B cell (primary cell): ENCODE data around the gene TMEM223. TPM values are rescaled to one million over a fixed set of nuclear protein-coding genes. Genes with fewer than 3 reads are reported as not detected.

Experiments used
- ATAC-seq: fragments of 200-7000 bp; cut with Tn5 transposase; one replicate; pipeline ENCODE4 v1.10.0; 2021; ENCODE audit warnings: low read depth, mild to moderate bottlenecking, moderate number of reproducible peaks, moderate library complexity
- CTCF ChIA-PET: fragments of 350-600 bp; sonication (Branson Sonifier 250); formaldehyde crosslinking; loops from one replicate; lab custom pipeline; 2021; ENCODE audit warnings: antibody characterized with exemption, inconsistent platforms; lab: Charles Lee
- POLR2A ChIA-PET: fragments of 350-600 bp; sonication (Branson Sonifier 250); formaldehyde crosslinking; loops from one replicate; lab custom pipeline; 2021; ENCODE audit warnings: antibody characterized with exemption; lab: Charles Lee
- DNase-seq: peaks from one replicate; pipeline ENCODE4 v3.0.0; 2013
- H2AFZ ChIP-seq: 2 replicates; pipeline ENCODE4 v1.6.1; 2012; ENCODE audit warnings: mild to moderate bottlenecking, low read depth, low read length; ENCODE audit not compliant: insufficient read depth, poor library complexity, severe bottlenecking
- H3K27ac ChIP-seq, 2 donors: 1 replicate in 1 of 2; 2 replicates in 1 of 2; pipeline ENCODE4 v1.5.1; 2012 to 2013; ENCODE audit warnings: low read length in 2 of 2, mild to moderate bottlenecking in 2 of 2, moderate library complexity in 1 of 2
- H3K27me3 ChIP-seq, 4 experiments: fragments of 200-600 bp in 1 of 4; sonication (generic) in 1 of 4; replicated peaks in 1 of 4; 1 replicate in 2 of 4; 2 replicates in 2 of 4; pipeline versions ENCODE4 v1.6.1 to v1.7.0; 2013 to 2016; ENCODE audit warnings: low read length in 3 of 4, mild to moderate bottlenecking in 2 of 4, mixed read lengths in 1 of 4, moderate library complexity in 1 of 4; ENCODE audit not compliant: insufficient read depth in 4 of 4, control insufficient read depth in 3 of 4; ENCODE audit errors: control extremely low read depth in 1 of 4
- H3K36me3 ChIP-seq, 2 experiments: replicated peaks in 1 of 2; 1 replicate in 1 of 2; 2 replicates in 1 of 2; pipeline versions ENCODE4 v1.6.1 to v1.7.1; 2013; ENCODE audit warnings: low read length in 1 of 2; ENCODE audit not compliant: insufficient read depth in 2 of 2, control insufficient read depth in 1 of 2; ENCODE audit errors: control extremely low read depth in 1 of 2, extremely low read depth in 1 of 2
- H3K4me1 ChIP-seq, 2 donors: fragments of 200-600 bp in 1 of 2; sonication (generic) in 1 of 2; 1 replicate in 1 of 2; 2 replicates in 1 of 2; pipeline versions ENCODE4 v1.5.1 to v1.6.1; 2013 to 2017; ENCODE audit warnings: low read length in 2 of 2; ENCODE audit not compliant: control insufficient read depth in 2 of 2, insufficient read depth in 2 of 2
- H3K4me2 ChIP-seq: replicated peaks from 2 replicates; pipeline ENCODE3; 2012; ENCODE audit warnings: mild to moderate bottlenecking, low read depth, low read length; ENCODE audit not compliant: poor library complexity, severe bottlenecking
- H3K4me3 ChIP-seq, 5 experiments: fragments of 200-600 bp in 1 of 5; sonication (generic) in 1 of 5; 1 replicate in 3 of 5; 2 replicates in 2 of 5; pipeline versions ENCODE4 v1.5.1 to v1.7.0; 2011 to 2016; ENCODE audit warnings: low read length in 4 of 5, mild to moderate bottlenecking in 4 of 5, low read depth in 2 of 5, control low read depth in 1 of 5, moderate library complexity in 1 of 5; ENCODE audit not compliant: insufficient read depth in 1 of 5; ENCODE audit errors: control extremely low read depth in 1 of 5, extremely low read depth in 1 of 5
- H3K79me2 ChIP-seq: fragments of 200-600 bp; sonication (generic); one replicate; pipeline ENCODE4 v1.6.0; 2016; ENCODE audit warnings: low read length; ENCODE audit not compliant: control insufficient read depth, insufficient read depth
- H3K9ac ChIP-seq: fragments of 200-600 bp; sonication (generic); 2 replicates; pipeline ENCODE4 v1.6.1; 2017; ENCODE audit warnings: mild to moderate bottlenecking, low read length, moderate library complexity
- H3K9me3 ChIP-seq, 3 donors: one replicate each; pipeline versions ENCODE4 v1.6.1 to v1.7.1; 2013; ENCODE audit warnings: low read length in 2 of 3; ENCODE audit not compliant: control insufficient read depth in 2 of 3, insufficient read depth in 1 of 3; ENCODE audit errors: control extremely low read depth in 1 of 3
- H4K20me1 ChIP-seq: 2 replicates; pipeline ENCODE4 v1.6.0; 2012; ENCODE audit warnings: mild to moderate bottlenecking, low read length; ENCODE audit not compliant: insufficient read depth, control insufficient read depth, poor library complexity, severe bottlenecking
- H3K27ac Mint-ChIP-seq: one replicate; pipeline ENCODE4 v1.8.0; 2021; ENCODE audit warnings: mixed read lengths
- H3K27me3 Mint-ChIP-seq: one replicate; pipeline ENCODE4 v1.8.0; 2021; ENCODE audit warnings: mixed read lengths
- H3K4me1 Mint-ChIP-seq: one replicate; pipeline ENCODE4 v1.8.0; 2021; ENCODE audit warnings: mixed read lengths
- H3K4me3 Mint-ChIP-seq: one replicate; pipeline ENCODE4 v1.8.0; 2021; ENCODE audit warnings: mixed read lengths
- H3K9me3 Mint-ChIP-seq: one replicate; pipeline ENCODE4 v1.8.0; 2022; ENCODE audit warnings: mixed read lengths; ENCODE audit not compliant: insufficient read depth
- CTCF ChIP-seq: fragments of 200-600 bp; IDR thresholded peaks from one replicate; pipeline ENCODE4 v1.8.0; 2022; ENCODE audit warnings: antibody characterized with exemption, mild to moderate bottlenecking
- EZH2 ChIP-seq: IDR thresholded peaks from 2 replicates; pipeline ENCODE4 v1.6.1; 2012; ENCODE audit warnings: borderline replicate concordance, low read depth, mild to moderate bottlenecking, moderate library complexity, low read length; ENCODE audit not compliant: insufficient read depth, poor library complexity, severe bottlenecking
- WGBS: methylation state at CpG from one replicate; pipeline ENCODE4 v1.1.5; 2013; ENCODE audit warnings: missing lambda C conversion rate; ENCODE audit not compliant: insufficient coverage; 5-methylcytosine and 5-hydroxymethylcytosine counted together
- intact Hi-C: fragments of 100-400 bp; cut with micrococcal nuclease; formaldehyde crosslinking; loops from one replicate; pipeline ENCODE4 v1.10.0; 2022
- polyA plus RNA-seq: library from polyadenylated mRNA; depleted of rRNA; stranded (reverse); fragments of >200 nt; gene quantifications from 2 replicates; pipeline ENCODE4 v1.2.3, GENCODE V29; 2012
- total RNA-seq, 2 donors: library from RNA; stranded (reverse); fragments of 120-200 nt in 1 of 2; gene quantifications; 1 replicate in 1 of 2; 2 replicates in 1 of 2; pipeline versions ENCODE4 v1.2.3 to v1.2.4, GENCODE V29; 2013 to 2022

TMEM223 gene
- total and polyA plus RNA-seq, 2 donors (not counting 1 experiment from before 2014, with no cell fraction given): 12.0 to 15.6 TPM

DNA sequence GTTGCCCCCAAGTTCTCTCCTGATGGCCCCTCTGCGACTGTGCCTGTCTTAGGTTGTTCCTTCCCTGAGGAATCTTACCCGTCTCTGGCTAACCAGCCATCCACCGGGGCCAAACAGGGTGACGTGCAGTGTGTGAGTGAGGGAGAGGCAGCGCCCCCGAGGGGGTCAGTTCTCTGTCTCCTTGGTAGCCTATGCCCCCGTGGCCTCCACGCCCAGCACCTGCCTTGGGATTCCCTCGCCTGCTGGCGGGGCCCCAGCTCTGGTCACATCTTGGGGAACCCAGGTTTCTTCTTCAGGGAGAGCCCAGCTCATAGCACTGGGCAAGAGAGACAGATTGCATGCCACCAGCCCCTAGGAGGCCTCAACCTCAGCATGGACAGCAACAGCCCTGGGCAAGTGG is 7.7 kb upstream of the TMEM223 start:
- no peak overlapping the region for H3K4me3 Mint-ChIP-seq
- CTCF ChIA-PET: no interaction called here
- POLR2A ChIA-PET: no interaction called here
- WGBS: 95% methylated on average over 10 of the region's 10 CpGs
- peaks cover 9% of the 10 kb centered on the region for H4K20me1 ChIP-seq
- no peak overlapping the region for H3K27ac Mint-ChIP-seq
- no peaks in the 10 kb centered on the region for H3K9me3 ChIP-seq
- H3K9me3 Mint-ChIP-seq: no peaks in the 10 kb centered on the region
- no peak for TF ChIP-seq CTCF
- no peak for TF ChIP-seq EZH2
- no peak overlapping the region for H3K4me3 ChIP-seq
- peaks cover 22 to 88% of the 10 kb centered on the region in 2 experiments for H3K36me3 ChIP-seq
- no peak overlapping the region for H3K27ac ChIP-seq
- no peak for DNase-seq
- intact Hi-C loops: no loop called here
- no peak overlapping the region for H2AFZ ChIP-seq
- no peak for ATAC-seq
- no peaks in the 10 kb centered on the region for H3K27me3 ChIP-seq
- H3K4me2 ChIP-seq: no peak overlapping the region
- peaks cover 72% of the 10 kb centered on the region for H3K79me2 ChIP-seq
- peaks cover 8 to 11% of the 10 kb centered on the region in 2 donors for H3K4me1 ChIP-seq
- no peaks in the 10 kb centered on the region for H3K27me3 Mint-ChIP-seq
- H3K9ac ChIP-seq: no peak overlapping the region
- peaks cover 13% of the 10 kb centered on the region for H3K4me1 Mint-ChIP-seq

- H3K4me1 ChIP-seq: peaks cover 7 to 10% of the 10 kb centered on the region in 2 donors
- H3K4me2 ChIP-seq: no peak overlapping the region
- peaks cover 5% of the 10 kb centered on the region for H4K20me1 ChIP-seq
- CTCF ChIA-PET: interaction anchor here (0.7 to 1.8 kb wide), 5 partner anchors 8 to 63 kb away, joined by 3 to 8 read pairs (median 4); no protein-coding TSS in a partner anchor
- 96% methylated on average over 5 of the region's 7 CpGs for WGBS
- H3K9ac ChIP-seq: no peak overlapping the region
- no peaks in the 10 kb centered on the region for H3K27me3 Mint-ChIP-seq
- no peak overlapping the region for H3K4me3 Mint-ChIP-seq
- peaks cover 49% of the 10 kb centered on the region for H3K79me2 ChIP-seq
- H3K4me3 ChIP-seq: no peak overlapping the region
- H2AFZ ChIP-seq: no peak overlapping the region
- no peak overlapping the region for H3K27ac Mint-ChIP-seq
- ATAC-seq: no peak
- H3K9me3 Mint-ChIP-seq: no peaks in the 10 kb centered on the region
- intact Hi-C loops: no loop called here
- H3K27me3 ChIP-seq: no peaks in the 10 kb centered on the region
- TF ChIP-seq EZH2 (no peak), CTCF (no peak)
- POLR2A ChIA-PET: interaction anchor here (0.9 to 1.1 kb wide), 2 partner anchors 10 to 16 kb away, joined by 3 to 5 read pairs; no protein-coding TSS in a partner anchor
- no peaks in the 10 kb centered on the region for H3K9me3 ChIP-seq
- no peak overlapping the region for H3K27ac ChIP-seq
- H3K36me3 ChIP-seq: peaks cover 17 to 87% of the 10 kb centered on the region in 2 experiments
- DNase-seq: no peak
- peaks cover 12% of the 10 kb centered on the region for H3K4me1 Mint-ChIP-seq
Measured at GRCh38 chr11:62796281-62796680, 4.5 kb upstream of the TMEM223 start.
